ENCODE results near the gene DCP1B. TPM values are rescaled to one million over a fixed set of nuclear protein-coding genes. Genes with fewer than 3 reads are reported as not detected.

DCP1B gene
- total RNA-seq, 1 experiment from 2014 or later = 4.8 TPM

- Histone ChIP-seq H3K4me3 (ENCODE audit: low read depth in 2 of 2, low read length in 2 of 2) (no peak overlapping the region), H3K4me1 (ENCODE audit: control insufficient read depth, insufficient read depth, low read length) (no peaks in the 10 kb centered on the region), H3K27me3 (ENCODE audit: control insufficient read depth, insufficient read depth, low read length) (no peaks in the 10 kb centered on the region), H3K27ac (ENCODE audit: low read length) (no peak overlapping the region), H3K36me3 (ENCODE audit: control insufficient read depth, insufficient read depth, low read length) (no peaks in the 10 kb centered on the region), H3K9me3 (ENCODE audit: control insufficient read depth, insufficient read depth, low read depth, low read length) (no peaks in the 10 kb centered on the region)
- no TSS peak for BruUV-seq (replicated peaks)
- DNase-seq (ENCODE audit: low read depth, low spot score) (no peak), ATAC-seq (no peak)
- TF ChIP-seq POLR2AphosphoS5 (IDR thresholded peaks at IDR 0.05; ENCODE audit: low read depth, low read length) = no peak
- no peak for TF ChIP-seq REST (IDR thresholded peaks at IDR 0.05; ENCODE audit: insufficient read depth in 1 of 2, low read depth in 2 of 2, low read length in 1 of 2)
- no peak for TF ChIP-seq TCF7L2 (IDR thresholded peaks at IDR 0.05; ENCODE audit: low read depth, low read length)
- no peak for TF ChIP-seq SIN3A (IDR thresholded peaks at IDR 0.05; ENCODE audit: borderline replicate concordance, insufficient read depth, low read depth, low read length)
- TF ChIP-seq CTCF (IDR thresholded peaks at IDR 0.05) = no peak
- CTCF ChIA-PET = no interaction called here
- POLR2A ChIA-PET = no interaction called here
- in situ Hi-C loops (cut with HindIII; ENCODE audit: low pct_unique_long_range_greater_than_20kb, low sequenced_read_pairs) (no loop called here), intact Hi-C loops (cut with micrococcal nuclease; ENCODE audit: unreplicated experiment) (no loop called here)
These were observed 55.4 kb downstream of the DCP1B start for GRCh38 chr12:1948883-1949282.

GRCh38 chr12:1947081-1947480 lies 57.2 kb downstream of the DCP1B start:
- intact Hi-C loops (cut with micrococcal nuclease; ENCODE audit: unreplicated experiment) = no loop called here
- Histone ChIP-seq H3K9me3 (ENCODE audit: control insufficient read depth, insufficient read depth, low read depth, low read length) (no peaks in the 10 kb centered on the region), H3K4me3 (ENCODE audit: low read depth in 2 of 2, low read length in 2 of 2) (no peak overlapping the region), H3K36me3 (ENCODE audit: control insufficient read depth, insufficient read depth, low read length) (no peaks in the 10 kb centered on the region), H3K27ac (ENCODE audit: low read length) (no peak overlapping the region), H3K27me3 (ENCODE audit: control insufficient read depth, insufficient read depth, low read length) (no peaks in the 10 kb centered on the region), H3K4me1 (ENCODE audit: control insufficient read depth, insufficient read depth, low read length) (no peaks in the 10 kb centered on the region)
- DNase-seq (ENCODE audit: low read depth, low spot score) = no peak
- no TSS peak for BruUV-seq (replicated peaks)
- CTCF ChIA-PET = no interaction called here
- no peak for ATAC-seq
- POLR2A ChIA-PET = no interaction called here
- in situ Hi-C loops (cut with HindIII; ENCODE audit: low pct_unique_long_range_greater_than_20kb, low sequenced_read_pairs) = no loop called here
- TF ChIP-seq TCF7L2 (IDR thresholded peaks at IDR 0.05; ENCODE audit: low read depth, low read length) = no peak
- TF ChIP-seq REST (IDR thresholded peaks at IDR 0.05; ENCODE audit: insufficient read depth in 1 of 2, low read depth in 2 of 2, low read length in 1 of 2) = no peak
- TF ChIP-seq POLR2AphosphoS5 (IDR thresholded peaks at IDR 0.05; ENCODE audit: low read depth, low read length) = no peak
- no peak for TF ChIP-seq SIN3A (IDR thresholded peaks at IDR 0.05; ENCODE audit: borderline replicate concordance, insufficient read depth, low read depth, low read length)
- TF ChIP-seq CTCF (IDR thresholded peaks at IDR 0.05) = no peak
